HG03378 (cell line): Measurements from ENCODE around the gene ARHGAP9.
"Not testable (repeated sequence)": the region's sequence is repeated elsewhere in the genome, so short reads cannot be mapped to it uniquely, and the experiment has no call there.

ENCODE experiments used
- ATAC-seq: cut with Tn5 transposase; IDR thresholded peaks from one replicate; pipeline ENCODE4 v1.9.1; 2021; ENCODE audit warnings: mild to moderate bottlenecking, moderate library complexity; ENCODE audit not compliant: unreplicated experiment

Gene ARHGAP9

GRCh38 chr12:57517718-57518117 is 38.1 kb upstream of the ARHGAP9 start:
- not testable (repeated sequence) for ATAC-seq

- no peak for ATAC-seq
Observed at GRCh38 chr12:57517187-57517586, 37.5 kb upstream of the ARHGAP9 start.

GRCh38 chr12:57516617-57517153 is 37.0 kb upstream of the ARHGAP9 start:
- no peak for ATAC-seq

- no peak for ATAC-seq
Observed at GRCh38 chr12:57515934-57516541, 36.4 kb upstream of the ARHGAP9 start.

GRCh38 chr12:57515408-57515933 is 35.8 kb upstream of the ARHGAP9 start:
- ATAC-seq: no peak

GRCh38 chr12:57514720-57515407 is 35.2 kb upstream of the ARHGAP9 start:
- no peak for ATAC-seq

- ATAC-seq: not testable (repeated sequence)
Observed at GRCh38 chr12:57514246-57514645, 34.6 kb upstream of the ARHGAP9 start.

DNA sequence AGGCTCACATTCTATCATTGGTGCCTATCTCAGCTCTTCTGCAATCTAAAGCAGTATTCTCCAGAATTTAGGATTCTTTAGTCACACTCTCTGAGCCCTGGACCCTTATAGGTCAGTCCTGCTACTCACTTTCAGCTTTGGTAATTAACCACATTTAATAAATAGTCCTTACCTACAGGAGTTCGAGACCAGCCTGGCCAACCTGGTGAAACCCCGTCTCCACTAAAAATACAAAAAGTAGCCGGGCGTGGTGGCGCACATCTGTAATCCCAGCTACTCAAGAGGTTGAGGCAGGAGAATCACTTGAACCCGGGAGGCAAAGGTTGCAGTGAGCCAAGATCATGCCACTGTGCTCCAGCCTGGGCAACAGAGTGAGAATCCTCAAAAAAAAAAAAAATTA is 34.0 kb upstream of the ARHGAP9 start:
- not testable (repeated sequence) for ATAC-seq

GRCh38 chr12:57513266-57513665 is 33.6 kb upstream of the ARHGAP9 start:
- ATAC-seq: no peak

- ATAC-seq: no peak
Observed at GRCh38 chr12:57512665-57513064, 33.0 kb upstream of the ARHGAP9 start.

- ATAC-seq: no peak
Observed at GRCh38 chr12:57511588-57512325, 32.1 kb upstream of the ARHGAP9 start.

DNA sequence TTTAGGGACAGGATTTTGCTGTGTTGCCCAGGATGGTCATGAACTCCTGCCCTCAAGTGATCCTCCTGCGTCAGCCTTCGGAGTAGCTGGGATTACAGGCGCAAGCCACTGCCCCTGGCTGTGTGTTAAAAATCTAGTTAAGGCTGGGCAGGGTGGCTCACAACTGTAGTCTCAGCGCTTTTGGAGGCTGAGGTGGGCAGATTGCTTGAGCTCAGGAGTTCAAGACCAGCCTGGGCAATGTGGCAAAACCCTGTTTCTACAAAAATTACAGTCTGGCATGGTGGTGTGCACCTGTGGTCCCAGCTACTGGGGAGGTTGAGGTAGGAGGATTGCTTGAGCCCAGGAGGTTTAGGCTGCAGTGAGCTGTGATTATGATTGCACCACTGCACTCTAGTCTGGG is 31.5 kb upstream of the ARHGAP9 start:
- no peak for ATAC-seq

DNA sequence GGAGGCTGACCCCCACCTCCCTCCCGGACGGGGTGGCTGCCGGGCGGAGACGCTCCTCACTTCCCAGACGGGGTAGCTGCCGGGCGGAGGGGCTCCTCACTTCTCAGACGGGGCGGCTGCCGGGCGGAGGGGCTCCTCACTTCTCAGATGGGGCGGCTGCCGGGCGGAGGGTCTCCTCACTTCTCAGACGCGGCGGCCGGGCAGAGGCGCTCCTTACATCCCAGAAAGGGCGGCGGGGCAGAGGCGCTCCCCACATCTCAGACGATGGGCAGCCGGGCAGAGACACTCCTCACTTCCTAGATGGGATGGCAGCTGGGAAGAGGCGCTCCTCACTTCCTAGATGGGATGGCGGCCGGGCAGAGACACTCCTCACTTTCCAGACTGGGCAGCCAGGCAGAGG is 28.1 kb upstream of the ARHGAP9 start:
- not testable (repeated sequence) for ATAC-seq

DNA sequence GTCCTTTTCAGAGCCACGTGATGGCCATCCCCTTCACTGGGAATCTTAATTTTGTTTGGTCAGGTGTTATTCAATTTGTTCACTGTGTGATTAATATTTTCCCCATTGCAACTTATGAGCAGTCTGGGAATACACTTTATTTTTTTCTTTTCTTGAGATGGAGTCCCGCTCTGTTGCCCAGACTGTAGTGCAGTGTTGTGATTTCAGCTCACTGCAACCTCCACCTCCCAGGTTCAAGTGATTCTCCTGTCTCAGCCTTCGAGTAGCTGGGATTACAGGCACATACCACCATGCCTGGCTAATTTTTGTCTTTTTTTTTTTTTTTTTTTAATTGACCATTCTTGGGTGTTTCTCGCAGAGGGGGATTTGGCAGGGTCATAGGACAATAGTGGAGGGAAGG is 26.9 kb upstream of the ARHGAP9 start:
- not testable (repeated sequence) for ATAC-seq

DNA sequence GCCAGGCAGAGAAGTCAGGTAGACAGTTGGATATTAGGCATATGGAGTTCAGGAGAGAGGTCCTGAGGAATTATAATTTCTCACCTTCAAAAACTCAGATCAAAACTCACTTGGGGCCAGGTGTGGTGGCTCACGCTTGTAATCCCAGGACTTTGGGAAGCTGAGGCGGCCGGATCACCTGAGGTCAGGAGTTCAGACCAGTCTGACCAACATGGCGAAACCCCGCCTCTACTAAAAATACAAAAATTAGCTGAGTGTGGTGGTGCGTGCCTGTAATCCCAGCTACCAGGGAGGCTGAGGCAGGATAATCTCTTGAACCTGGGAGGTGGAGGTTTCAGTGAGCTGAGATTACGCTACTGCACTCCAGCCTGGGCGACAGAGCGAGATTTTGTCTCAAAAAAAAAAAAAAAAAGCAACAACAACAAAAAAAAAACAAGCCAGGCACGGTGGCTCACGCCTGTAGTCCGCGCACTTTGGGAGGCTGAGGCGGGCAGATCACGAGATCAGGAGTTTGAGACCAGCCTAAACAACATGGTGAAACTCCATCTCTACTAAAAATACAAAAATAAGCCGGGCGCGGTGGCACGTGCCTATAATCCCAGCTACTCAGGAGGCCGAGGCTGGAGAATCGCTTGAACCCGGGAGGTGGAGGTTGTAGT is 22.8 kb upstream of the ARHGAP9 start:
- ATAC-seq: not testable (repeated sequence)

- no peak for ATAC-seq
Observed at GRCh38 chr12:57500213-57500612, 20.5 kb upstream of the ARHGAP9 start.

DNA sequence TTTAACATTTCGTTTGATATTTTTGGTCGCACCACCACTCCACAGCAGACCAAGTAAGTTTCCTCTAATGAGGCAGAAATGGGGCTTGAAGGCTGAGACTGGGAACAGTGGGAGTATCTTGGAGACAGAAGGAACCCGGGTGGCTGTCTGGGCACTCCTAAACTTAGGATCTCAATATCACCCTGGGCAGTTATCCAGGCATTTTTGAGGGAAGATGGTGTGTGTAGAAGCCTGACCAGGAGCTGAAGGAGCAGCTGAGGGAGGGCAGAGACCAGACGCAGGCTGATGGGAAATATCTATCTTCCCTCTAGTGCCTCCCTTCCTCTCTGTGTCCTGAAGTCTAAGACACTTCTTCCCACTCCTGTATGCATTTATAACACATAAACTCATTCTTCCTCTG is 18.9 kb upstream of the ARHGAP9 start:
- ATAC-seq: no peak

DNA sequence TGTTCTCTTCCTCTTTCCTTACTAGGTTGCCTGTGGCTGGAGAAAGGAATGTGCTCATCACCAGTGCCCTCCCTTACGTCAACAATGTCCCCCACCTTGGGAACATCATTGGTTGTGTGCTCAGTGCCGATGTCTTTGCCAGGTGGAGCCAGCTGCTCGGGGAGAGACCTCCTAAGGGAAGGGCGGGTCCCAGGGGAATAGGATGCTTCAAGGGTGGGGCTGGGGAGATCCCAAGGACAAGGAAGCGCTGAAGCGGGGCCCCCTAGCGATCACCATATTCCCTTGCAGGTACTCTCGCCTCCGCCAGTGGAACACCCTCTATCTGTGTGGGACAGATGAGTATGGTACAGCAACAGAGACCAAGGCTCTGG is 18.5 kb upstream of the ARHGAP9 start:
- no peak for ATAC-seq

DNA sequence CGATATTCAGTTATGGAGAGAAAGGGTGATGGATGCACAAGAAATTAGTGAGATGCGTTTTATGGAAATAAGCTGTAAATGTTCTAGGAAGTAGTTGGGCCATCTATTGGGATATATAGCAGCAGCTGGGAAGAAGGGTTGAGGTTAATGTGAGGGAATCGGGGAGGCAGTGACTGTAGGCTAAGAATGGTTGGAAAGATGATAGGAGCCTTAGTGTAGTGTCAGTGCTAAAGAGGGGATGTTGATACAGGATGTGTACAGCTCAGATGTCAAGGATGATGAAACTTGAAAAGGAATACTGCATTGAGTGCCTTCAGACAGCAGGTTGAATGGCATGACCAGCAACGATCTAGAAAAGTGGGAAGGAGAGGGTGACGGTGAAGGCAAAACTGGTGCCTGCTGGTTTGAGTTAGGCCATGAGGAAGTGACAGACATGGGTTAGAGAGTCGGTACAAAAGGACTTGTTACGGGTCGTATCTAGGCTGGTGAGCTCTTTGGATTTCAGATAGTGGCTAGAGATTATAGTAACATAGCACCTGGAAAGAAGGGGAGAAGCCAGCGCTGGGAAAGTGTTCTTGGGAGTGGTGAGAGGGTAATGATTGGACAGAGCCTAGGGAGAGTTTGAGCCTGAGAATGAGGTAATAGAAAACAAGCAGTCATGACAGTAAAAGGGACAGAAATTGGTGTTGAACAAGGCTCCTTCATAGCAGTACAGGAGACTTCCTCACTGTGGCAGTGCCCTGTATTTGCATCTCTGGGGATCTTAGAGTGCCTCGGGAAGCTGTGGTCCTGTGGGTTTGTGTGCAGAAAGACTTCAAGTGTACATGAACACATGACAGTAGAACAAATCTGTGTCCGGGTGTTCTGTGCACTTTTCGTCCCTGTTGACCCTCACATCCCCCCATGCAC is 17.8 kb upstream of the ARHGAP9 start:
- no peak for ATAC-seq

DNA sequence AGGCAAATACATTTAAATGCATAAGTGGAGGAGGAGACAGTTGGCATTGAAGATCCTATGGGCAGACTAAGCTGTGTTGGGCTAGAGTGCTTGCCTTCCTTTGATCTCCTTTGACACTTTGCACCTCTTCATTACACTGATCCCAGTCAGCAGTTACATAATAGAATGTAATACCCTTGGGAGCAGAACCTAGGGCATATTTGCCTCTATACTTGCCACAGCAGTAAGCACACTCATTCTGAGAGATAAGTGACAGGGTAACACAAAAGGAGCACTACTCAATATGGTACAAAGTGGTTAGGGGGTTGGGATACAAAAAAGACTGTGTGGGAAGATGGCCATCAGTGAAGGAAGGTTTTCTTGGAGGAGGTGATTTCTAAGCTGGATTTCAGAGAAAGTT is 17.2 kb upstream of the ARHGAP9 start:
- ATAC-seq: no peak
